Measurements from ENCODE around the gene CTNNA2. TPM values are rescaled to one million over a fixed set of nuclear protein-coding genes. Genes with fewer than 3 reads are reported as not detected.

The CTNNA2 gene
- total and polyA plus RNA-seq, 9 of the 15 experiments (the other 6 are each of a cell fraction or from before 2014, with no cell fraction given), result 0.03 to 0.40 (median 0.15) TPM

- WGBS (ENCODE audit: insufficient coverage, low coverage, missing lambda C conversion rate), result 0% methylated on average over 1 of the region's 1 CpG
- no peak overlapping the region for H2AFZ ChIP-seq (ENCODE audit: low read depth, low read length)
- TF ChIP-seq TAF1 (IDR thresholded peaks at IDR 0.05; ENCODE audit: control insufficient read depth, extremely low read depth, insufficient read depth, low read length, severe bottlenecking) (no peak), SMAD2 (IDR thresholded peaks at IDR 0.05; ENCODE audit: low read depth, low read length) (no peak), TFE3 (CRISPR knock-in tag; IDR thresholded peaks at IDR 0.05) (no peak), PHB (CRISPR knock-in tag; IDR thresholded peaks at IDR 0.05) (no peak), E2F6 (IDR thresholded peaks at IDR 0.05; ENCODE audit: borderline replicate concordance in 1 of 2, extremely low read depth in 1 of 2, insufficient read depth in 1 of 2, insufficient read length in 1 of 2, low read depth in 1 of 2, low read length in 1 of 2, poor library complexity in 1 of 2, severe bottlenecking in 1 of 2) (no peak), POLR3A (IDR thresholded peaks at IDR 0.05; ENCODE audit: borderline replicate concordance, extremely low read depth, insufficient read depth, insufficient read length) (no peak), MBD1 (CRISPR knock-in tag; IDR thresholded peaks at IDR 0.05) (no peak), TAF9B (IDR thresholded peaks at IDR 0.05; ENCODE audit: partially characterized antibody) (no peak), TAL1 (IDR thresholded peaks at IDR 0.05) (no peak)
- no peak overlapping the region for H3K27ac ChIP-seq (ENCODE audit: extremely low read depth, low read depth, low read length)
- H3K4me1 ChIP-seq (replicated peaks in 1 of 2; ENCODE audit: control insufficient read depth in 2 of 2, insufficient read depth in 2 of 2, low read length in 2 of 2), result no peaks in the 10 kb centered on the region
- intact Hi-C loops (cut with micrococcal nuclease), result no loop called here
- H3K9ac ChIP-seq (ENCODE audit: insufficient read depth in 1 of 2, low read depth in 2 of 2, low read length in 2 of 2), result no peak overlapping the region
- H3K9me1 ChIP-seq (ENCODE audit: control insufficient read depth, insufficient read depth, low read length), result no peaks in the 10 kb centered on the region
- FAIRE-seq (no peak), ATAC-seq (no peak), DNase-seq (ENCODE audit: extremely low read depth in 1 of 4, low spot score in 3 of 4) (no peak)
- H3K4me2 ChIP-seq (ENCODE audit: insufficient read depth, low read length), result no peak overlapping the region
- no peaks in the 10 kb centered on the region for H3K79me2 ChIP-seq (ENCODE audit: control insufficient read depth, insufficient read depth, low read length)
- POLR2A ChIA-PET, result no interaction called here
- in situ Hi-C loops (cut with MboI), result no loop called here
- no peaks in the 10 kb centered on the region for H3K27me3 ChIP-seq (ENCODE audit: control insufficient read depth in 2 of 2, insufficient read depth in 2 of 2, low read length in 2 of 2)
- no TSS peak for BruUV-seq (replicated peaks)
- CTCF ChIA-PET (ENCODE audit: low intra/inter-chr PET ratio), result no interaction called here
- no peak overlapping the region for H3K4me3 ChIP-seq
- no peaks in the 10 kb centered on the region for H3K9me3 ChIP-seq (replicated peaks; ENCODE audit: control insufficient read depth, insufficient read depth, low read depth, low read length)
- no peaks in the 10 kb centered on the region for H4K20me1 ChIP-seq (replicated peaks; ENCODE audit: control insufficient read depth, insufficient read depth, low read length)
- no peaks in the 10 kb centered on the region for H3K36me3 ChIP-seq (ENCODE audit: control insufficient read depth, insufficient read depth, low read length)
Observed at GRCh38 chr2:79729532-79729931, 216.7 kb downstream of the CTNNA2 start.

Data from K562 (cell line).